ENCODE measurements around the gene COMMD1.

COMMD1 gene

GRCh38 chr2:62114564-62114963 is 209.1 kb downstream of the COMMD1 start:
- H3K27ac ChIP-seq (ENCODE audit: extremely low read depth, low read depth, low read length), result no peak overlapping the region
- H3K36me3 ChIP-seq (ENCODE audit: control insufficient read depth in 2 of 2, insufficient read depth in 1 of 2, low read length in 2 of 2), result no peaks in the 10 kb centered on the region; a peak in 1 of 3 replicates
- no peaks in the 10 kb centered on the region for H3K9me3 ChIP-seq (ENCODE audit: control insufficient read depth, insufficient read depth, low read depth, low read length)
- POLR2A ChIA-PET, result no interaction called here
- TF ChIP-seq ZNF776 (tag by site-specific recombination; IDR thresholded peaks at IDR 0.05; ENCODE audit: borderline replicate concordance) (no peak), TRIM28 (IDR thresholded peaks at IDR 0.05; ENCODE audit: borderline replicate concordance, low read length) (peak; percentile 77; the same call in 1 of the 2 replicates)
- H3K4me3 ChIP-seq (ENCODE audit: low read depth, low read length), result no peak overlapping the region
- CTCF ChIA-PET, result interaction anchor here (0.8 kb wide), 1 partner anchor 1746 kb away, joined by 3 read pairs; no protein-coding TSS in a partner anchor
- H3K4me1 ChIP-seq (ENCODE audit: control insufficient read depth, insufficient read depth, low read length), result peaks cover 18% of the 10 kb centered on the region

- Histone ChIP-seq H3K36me3 (ENCODE audit: control insufficient read depth in 2 of 2, insufficient read depth in 1 of 2, low read length in 2 of 2) (no peaks in the 10 kb centered on the region; a peak in 1 of 3 replicates), H3K9me3 (ENCODE audit: control insufficient read depth, insufficient read depth, low read depth, low read length) (no peaks in the 10 kb centered on the region), H3K4me3 (ENCODE audit: low read depth, low read length) (no peak overlapping the region), H3K27ac (ENCODE audit: extremely low read depth, low read depth, low read length) (no peak overlapping the region), H3K4me1 (ENCODE audit: control insufficient read depth, insufficient read depth, low read length) (peaks cover 5% of the 10 kb centered on the region)
- ChIA-PET CTCF (interaction anchor here (0.7 kb wide), 1 partner anchor 34 kb away, joined by 3 read pairs; no protein-coding TSS in a partner anchor), POLR2A (interaction anchor here (0.6 kb wide), 1 partner anchor 122 kb away, joined by 3 read pairs; no protein-coding TSS in a partner anchor)
- TF ChIP-seq ZSCAN30 (tag by site-specific recombination; IDR thresholded peaks at IDR 0.05), result no peak
- TF ChIP-seq ZNF585B (tag by site-specific recombination; IDR thresholded peaks at IDR 0.05), result no peak
- TF ChIP-seq ZNF792 (tag by site-specific recombination; IDR thresholded peaks at IDR 0.05), result no peak
- no peak for TF ChIP-seq ZNF488 (tag by site-specific recombination; IDR thresholded peaks at IDR 0.05)
- no peak for TF ChIP-seq ZFP69B (tag by site-specific recombination; IDR thresholded peaks at IDR 0.05)
- no peak for TF ChIP-seq HOXA7 (CRISPR knock-in tag; IDR thresholded peaks at IDR 0.05; ENCODE audit: borderline replicate concordance)
- TF ChIP-seq ZNF266 (tag by site-specific recombination; IDR thresholded peaks at IDR 0.05; ENCODE audit: low read depth), result no peak
- TF ChIP-seq OSR2 (tag by site-specific recombination; IDR thresholded peaks at IDR 0.05), result no peak
- TF ChIP-seq, protein P1, sequence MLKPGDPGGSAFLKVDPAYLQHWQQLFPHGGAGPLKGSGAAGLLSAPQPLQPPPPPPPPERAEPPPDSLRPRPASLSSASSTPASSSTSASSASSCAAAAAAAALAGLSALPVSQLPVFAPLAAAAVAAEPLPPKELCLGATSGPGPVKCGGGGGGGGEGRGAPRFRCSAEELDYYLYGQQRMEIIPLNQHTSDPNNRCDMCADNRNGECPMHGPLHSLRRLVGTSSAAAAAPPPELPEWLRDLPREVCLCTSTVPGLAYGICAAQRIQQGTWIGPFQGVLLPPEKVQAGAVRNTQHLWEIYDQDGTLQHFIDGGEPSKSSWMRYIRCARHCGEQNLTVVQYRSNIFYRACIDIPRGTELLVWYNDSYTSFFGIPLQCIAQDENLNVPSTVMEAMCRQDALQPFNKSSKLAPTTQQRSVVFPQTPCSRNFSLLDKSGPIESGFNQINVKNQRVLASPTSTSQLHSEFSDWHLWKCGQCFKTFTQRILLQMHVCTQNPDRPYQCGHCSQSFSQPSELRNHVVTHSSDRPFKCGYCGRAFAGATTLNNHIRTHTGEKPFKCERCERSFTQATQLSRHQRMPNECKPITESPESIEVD (tag by site-specific recombination; IDR thresholded peaks at IDR 0.05), result no peak
- no peak for TF ChIP-seq ZNF501 (tag by site-specific recombination; IDR thresholded peaks at IDR 0.05)
- no peak for TF ChIP-seq ZNF221 (tag by site-specific recombination; IDR thresholded peaks at IDR 0.05; ENCODE audit: borderline replicate concordance)
- TF ChIP-seq, protein P2, sequence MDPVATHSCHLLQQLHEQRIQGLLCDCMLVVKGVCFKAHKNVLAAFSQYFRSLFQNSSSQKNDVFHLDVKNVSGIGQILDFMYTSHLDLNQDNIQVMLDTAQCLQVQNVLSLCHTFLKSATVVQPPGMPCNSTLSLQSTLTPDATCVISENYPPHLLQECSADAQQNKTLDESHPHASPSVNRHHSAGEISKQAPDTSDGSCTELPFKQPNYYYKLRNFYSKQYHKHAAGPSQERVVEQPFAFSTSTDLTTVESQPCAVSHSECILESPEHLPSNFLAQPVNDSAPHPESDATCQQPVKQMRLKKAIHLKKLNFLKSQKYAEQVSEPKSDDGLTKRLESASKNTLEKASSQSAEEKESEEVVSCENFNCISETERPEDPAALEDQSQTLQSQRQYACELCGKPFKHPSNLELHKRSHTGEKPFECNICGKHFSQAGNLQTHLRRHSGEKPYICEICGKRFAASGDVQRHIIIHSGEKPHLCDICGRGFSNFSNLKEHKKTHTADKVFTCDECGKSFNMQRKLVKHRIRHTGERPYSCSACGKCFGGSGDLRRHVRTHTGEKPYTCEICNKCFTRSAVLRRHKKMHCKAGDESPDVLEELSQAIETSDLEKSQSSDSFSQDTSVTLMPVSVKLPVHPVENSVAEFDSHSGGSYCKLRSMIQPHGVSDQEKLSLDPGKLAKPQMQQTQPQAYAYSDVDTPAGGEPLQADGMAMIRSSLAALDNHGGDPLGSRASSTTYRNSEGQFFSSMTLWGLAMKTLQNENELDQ (tag by site-specific recombination; IDR thresholded peaks at IDR 0.05; ENCODE audit: low read depth), result no peak
- no peak for TF ChIP-seq ZNF514 (tag by site-specific recombination; IDR thresholded peaks at IDR 0.05)
- TF ChIP-seq ZBTB44 (tag by site-specific recombination; IDR thresholded peaks at IDR 0.05), result no peak
Observed at GRCh38 chr2:62116983-62117382, 211.5 kb downstream of the COMMD1 start.
